H9 (cell line): ENCODE measurements around the gene PHETA1. TPM values are rescaled to one million over a fixed set of nuclear protein-coding genes. Genes with fewer than 3 reads are reported as not detected.

Experiments used
- DNase-seq: peaks from one replicate; pipeline ENCODE4 v3.0.0-alpha.2; 2017
- H2AFZ ChIP-seq: one replicate; pipeline ENCODE4 v1.6.1; 2013; ENCODE audit warnings: mild to moderate bottlenecking, low read length, control low read depth, moderate library complexity
- H2AK5ac ChIP-seq: 2 replicates; pipeline ENCODE4 v1.6.1; 2013; ENCODE audit warnings: low read length, control low read depth, mixed read lengths; ENCODE audit not compliant: insufficient read length
- H2BK120ac ChIP-seq: one replicate; pipeline ENCODE4 v1.6.1; 2013; ENCODE audit warnings: low read depth, mild to moderate bottlenecking, low read length, control low read depth, inconsistent platforms; ENCODE audit not compliant: poor library complexity, severe bottlenecking
- H2BK12ac ChIP-seq: 2 replicates; pipeline ENCODE4 v1.6.1; 2013; ENCODE audit warnings: low read length, control low read depth, mixed read lengths, low read depth; ENCODE audit not compliant: insufficient read length
- H2BK15ac ChIP-seq: 2 replicates; pipeline ENCODE4 v1.6.1; 2013; ENCODE audit warnings: low read depth, low read length, control low read depth
- H2BK20ac ChIP-seq: one replicate; pipeline ENCODE4 v1.6.1; 2013; ENCODE audit warnings: low read depth, mild to moderate bottlenecking, low read length, control low read depth, inconsistent platforms; ENCODE audit not compliant: poor library complexity, severe bottlenecking
- H2BK5ac ChIP-seq: 2 replicates; pipeline ENCODE4 v1.6.1; 2013; ENCODE audit warnings: low read length, control low read depth, mixed read lengths; ENCODE audit not compliant: insufficient read length
- H3K14ac ChIP-seq: 2 replicates; pipeline ENCODE4 v1.6.1; 2013; ENCODE audit warnings: low read length, control low read depth; ENCODE audit not compliant: insufficient read depth
- H3K18ac ChIP-seq: 2 replicates; pipeline ENCODE4 v1.6.1; 2013; ENCODE audit warnings: low read depth, mild to moderate bottlenecking, mixed read lengths, low read length, control low read depth; ENCODE audit not compliant: insufficient read length
- H3K23ac ChIP-seq: 2 replicates; pipeline ENCODE4 v1.6.1; 2013; ENCODE audit warnings: low read length, control low read depth, mixed read lengths, low read depth; ENCODE audit not compliant: insufficient read length
- H3K23me2 ChIP-seq: 2 replicates; pipeline ENCODE4 v1.6.1; 2013; ENCODE audit warnings: low read depth, mild to moderate bottlenecking, mixed read lengths, low read length, control low read depth; ENCODE audit not compliant: insufficient read length, poor library complexity, severe bottlenecking
- H3K27ac ChIP-seq: 2 replicates; pipeline ENCODE4 v1.5.1; 2013; ENCODE audit warnings: low read length, control low read depth, mixed read lengths, low read depth; ENCODE audit not compliant: insufficient read length
- H3K27me3 ChIP-seq: 2 replicates; pipeline ENCODE4 v1.6.1; 2013; ENCODE audit warnings: low read length, control low read depth, inconsistent platforms; ENCODE audit not compliant: insufficient read depth
- H3K4ac ChIP-seq: 2 replicates; pipeline ENCODE4 v1.6.1; 2013; ENCODE audit warnings: low read depth, mild to moderate bottlenecking, control low read depth, inconsistent platforms, low read length, moderate library complexity
- H3K4me1 ChIP-seq: 2 replicates; pipeline ENCODE4 v1.6.1; 2013; ENCODE audit warnings: low read length, control low read depth, inconsistent platforms; ENCODE audit not compliant: insufficient read depth
- H3K4me2 ChIP-seq: 2 replicates; pipeline ENCODE4 v1.6.1; 2013; ENCODE audit warnings: low read length, control low read depth, mixed read lengths; ENCODE audit not compliant: insufficient read length, insufficient read depth
- H3K56ac ChIP-seq: 2 replicates; pipeline ENCODE4 v1.6.1; 2013; ENCODE audit warnings: low read depth, mild to moderate bottlenecking, mixed read lengths, low read length, control low read depth; ENCODE audit not compliant: insufficient read length
- H3K79me1 ChIP-seq: 2 replicates; pipeline ENCODE4 v1.6.1; 2013; ENCODE audit warnings: low read depth, mild to moderate bottlenecking, moderate library complexity, low read length, control low read depth, inconsistent platforms; ENCODE audit not compliant: insufficient read depth, poor library complexity, severe bottlenecking
- H3K79me2 ChIP-seq: 2 replicates; pipeline ENCODE4 v1.6.1; 2013; ENCODE audit warnings: low read length, control low read depth, inconsistent platforms; ENCODE audit not compliant: insufficient read depth
- H3K9ac ChIP-seq: 2 replicates; pipeline ENCODE4 v1.6.1; 2013; ENCODE audit warnings: low read length, control low read depth, mixed read lengths; ENCODE audit not compliant: insufficient read length; ENCODE audit errors: extremely low read depth
- H3K9me3 ChIP-seq: one replicate; pipeline ENCODE4 v1.6.1; 2013; ENCODE audit warnings: low read depth, low read length, inconsistent platforms; ENCODE audit not compliant: control insufficient read depth
- H3T11ph ChIP-seq: one replicate; pipeline ENCODE4 v1.6.1; 2013; ENCODE audit warnings: mild to moderate bottlenecking, low read length, control low read depth, inconsistent platforms
- H4K20me1 ChIP-seq: one replicate; pipeline ENCODE4 v1.6.1; 2013; ENCODE audit not compliant: control insufficient read depth, insufficient read length, insufficient read depth
- H4K5ac ChIP-seq: 2 replicates; pipeline ENCODE4 v1.6.1; 2013; ENCODE audit warnings: low read depth, mild to moderate bottlenecking, mixed read lengths, low read length, control low read depth; ENCODE audit not compliant: insufficient read length
- H4K8ac ChIP-seq: replicated peaks from 2 replicates; pipeline ENCODE4 v1.6.1; 2013; ENCODE audit warnings: low read length, control low read depth, mixed read lengths, low read depth; ENCODE audit not compliant: insufficient read length
- H4K91ac ChIP-seq: 2 replicates; pipeline ENCODE4 v1.6.1; 2013; ENCODE audit warnings: low read depth, mild to moderate bottlenecking, moderate library complexity, mixed read lengths, low read length, control low read depth; ENCODE audit not compliant: insufficient read length
- H3K27ac Mint-ChIP-seq, 3 experiments: 2 replicates in 2 of 3; 3 replicates in 1 of 3; pipeline ENCODE4 v1.8.0; 2020 to 2021; ENCODE audit warnings: mixed read lengths in 3 of 3, mild to moderate bottlenecking in 1 of 3, moderate library complexity in 1 of 3
- H3K27me3 Mint-ChIP-seq: 2 replicates; pipeline ENCODE4 v1.8.0; 2021; ENCODE audit warnings: low read depth, mild to moderate bottlenecking, moderate library complexity, mixed read lengths
- H3K36me3 Mint-ChIP-seq, 3 experiments: 2 replicates in 2 of 3; 3 replicates in 1 of 3; pipeline ENCODE4 v1.8.0; 2020 to 2021; ENCODE audit warnings: low read depth in 3 of 3, mixed read lengths in 3 of 3; ENCODE audit not compliant: insufficient read depth in 1 of 3
- H3K4me1 Mint-ChIP-seq, 2 experiments: 2 replicates each; pipeline ENCODE4 v1.8.0; 2020; ENCODE audit warnings: mixed read lengths in 2 of 2
- H3K4me3 Mint-ChIP-seq, 2 experiments: 2 replicates in 1 of 2; 3 replicates in 1 of 2; pipeline ENCODE4 v1.8.0; 2020 to 2021; ENCODE audit warnings: mild to moderate bottlenecking in 2 of 2, mixed read lengths in 2 of 2, moderate library complexity in 1 of 2
- H3K9me3 Mint-ChIP-seq, 2 experiments: 2 replicates in 1 of 2; 3 replicates in 1 of 2; pipeline ENCODE4 v1.8.0; 2020; ENCODE audit warnings: mild to moderate bottlenecking in 2 of 2, mixed read lengths in 2 of 2, moderate library complexity in 1 of 2
- WGBS: extraction: QIAGEN DNeasy Blood & Tissue Kit; methylation state at CpG from one replicate; pipeline ENCODE4 v1.1.7; 2013; ENCODE audit warnings: missing lambda C conversion rate, low lambda C conversion rate, mixed read lengths; ENCODE audit not compliant: insufficient read length; ENCODE audit errors: extremely low coverage; 5-methylcytosine and 5-hydroxymethylcytosine counted together
- total RNA-seq: library from RNA; stranded (reverse); gene quantifications from 2 replicates; pipeline ENCODE4 v1.2.1, GENCODE V29; 2021
- TF ChIP-seq, protein P1 (sequence below): fragments of 200-600 bp; sonication (generic); conservative IDR thresholded peaks from 3 replicates; pipeline ENCODE4 v1.8.0; 2021; ENCODE audit warnings: antibody characterized with exemption, mild to moderate bottlenecking

The PHETA1 gene
- total RNA-seq, 1 experiment from 2014 or later, result 13.1 TPM

DNA sequence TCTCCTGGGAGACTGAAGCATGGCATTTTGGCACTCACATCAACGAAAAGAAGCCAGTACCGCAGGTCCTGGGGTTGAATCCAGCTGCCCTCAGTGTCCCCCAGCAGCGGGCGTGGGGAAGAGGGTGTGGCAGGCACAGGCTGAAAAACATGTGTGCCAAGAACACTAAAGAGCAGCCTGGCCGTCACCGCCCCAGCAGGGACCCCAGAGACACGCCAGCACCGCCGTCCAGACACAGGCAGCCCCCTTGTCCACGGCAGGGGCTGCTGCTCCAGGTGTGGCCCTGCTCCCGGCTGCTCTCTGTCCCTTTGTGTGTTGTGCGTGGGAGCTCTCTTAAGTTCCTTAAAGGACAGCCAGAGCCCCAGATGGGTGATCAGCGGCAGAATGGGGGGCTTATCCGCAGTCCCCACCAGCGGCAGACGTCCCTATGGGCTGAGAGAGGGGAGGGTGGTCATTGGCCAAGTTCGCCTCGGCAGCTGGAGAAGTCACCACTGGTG is 556 bp downstream of the PHETA1 start:
- no peak overlapping the region for H2AFZ ChIP-seq
- H3K27ac ChIP-seq, result no peak overlapping the region
- H4K20me1 ChIP-seq, result no peaks in the 10 kb centered on the region
- no peak overlapping the region for H2BK20ac ChIP-seq
- Mint-ChIP-seq H3K4me3 (peak overlapping the region; percentile 73 to 86), H3K27ac (no peak overlapping the region), H3K4me1 (peaks cover 10 to 14% of the 10 kb centered on the region in 2 experiments), H3K27me3 (peaks cover 19% of the 10 kb centered on the region), H3K9me3 (no peaks in the 10 kb centered on the region; a peak in 2 of 5 replicates), H3K36me3 (peaks cover 0 to 13% (median 3%) of the 10 kb centered on the region in 3 experiments; a peak in 5 of 7 replicates)
- H4K8ac ChIP-seq, result no peak overlapping the region
- no peaks in the 10 kb centered on the region for H3K79me2 ChIP-seq
- H3K4me2 ChIP-seq, result peak overlapping the region; percentile 78
- TF ChIP-seq, protein P1, sequence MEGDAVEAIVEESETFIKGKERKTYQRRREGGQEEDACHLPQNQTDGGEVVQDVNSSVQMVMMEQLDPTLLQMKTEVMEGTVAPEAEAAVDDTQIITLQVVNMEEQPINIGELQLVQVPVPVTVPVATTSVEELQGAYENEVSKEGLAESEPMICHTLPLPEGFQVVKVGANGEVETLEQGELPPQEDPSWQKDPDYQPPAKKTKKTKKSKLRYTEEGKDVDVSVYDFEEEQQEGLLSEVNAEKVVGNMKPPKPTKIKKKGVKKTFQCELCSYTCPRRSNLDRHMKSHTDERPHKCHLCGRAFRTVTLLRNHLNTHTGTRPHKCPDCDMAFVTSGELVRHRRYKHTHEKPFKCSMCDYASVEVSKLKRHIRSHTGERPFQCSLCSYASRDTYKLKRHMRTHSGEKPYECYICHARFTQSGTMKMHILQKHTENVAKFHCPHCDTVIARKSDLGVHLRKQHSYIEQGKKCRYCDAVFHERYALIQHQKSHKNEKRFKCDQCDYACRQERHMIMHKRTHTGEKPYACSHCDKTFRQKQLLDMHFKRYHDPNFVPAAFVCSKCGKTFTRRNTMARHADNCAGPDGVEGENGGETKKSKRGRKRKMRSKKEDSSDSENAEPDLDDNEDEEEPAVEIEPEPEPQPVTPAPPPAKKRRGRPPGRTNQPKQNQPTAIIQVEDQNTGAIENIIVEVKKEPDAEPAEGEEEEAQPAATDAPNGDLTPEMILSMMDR, result no peak
- peak overlapping the region; percentile 17; the same call in 1 of the 2 replicates for H3K14ac ChIP-seq
- no peak overlapping the region for H3K23ac ChIP-seq
- WGBS, result no CpG with 5 or more reads among the region's 18 CpGs
- no peak overlapping the region for H2BK120ac ChIP-seq
- no peaks in the 10 kb centered on the region for H3K27me3 ChIP-seq
- H2BK12ac ChIP-seq, result no peak overlapping the region
- no peaks in the 10 kb centered on the region for H3K4me1 ChIP-seq
- no peak for DNase-seq
- H3K9me3 ChIP-seq, result no peaks in the 10 kb centered on the region
- no peak overlapping the region for H3T11ph ChIP-seq
- H2AK5ac ChIP-seq, result no peak overlapping the region
- no peak overlapping the region for H3K56ac ChIP-seq
- no peak overlapping the region for H3K18ac ChIP-seq
- peaks cover 13% of the 10 kb centered on the region for H3K23me2 ChIP-seq
- H2BK5ac ChIP-seq, result no peak overlapping the region
- no peak overlapping the region for H4K5ac ChIP-seq
- no peaks in the 10 kb centered on the region for H3K79me1 ChIP-seq
- peak overlapping the region; percentile 61 for H3K9ac ChIP-seq
- peak overlapping the region; percentile 40; the same call in 1 of the 2 replicates for H2BK15ac ChIP-seq
- H3K4ac ChIP-seq, result no peak overlapping the region
- H4K91ac ChIP-seq, result no peak overlapping the region
